Measurements from ENCODE around the gene PXYLP1.

GRCh38 chr3:141193066-141193830 is 38.4 kb upstream of the PXYLP1 start:
- TF ChIP-seq, protein P1, sequence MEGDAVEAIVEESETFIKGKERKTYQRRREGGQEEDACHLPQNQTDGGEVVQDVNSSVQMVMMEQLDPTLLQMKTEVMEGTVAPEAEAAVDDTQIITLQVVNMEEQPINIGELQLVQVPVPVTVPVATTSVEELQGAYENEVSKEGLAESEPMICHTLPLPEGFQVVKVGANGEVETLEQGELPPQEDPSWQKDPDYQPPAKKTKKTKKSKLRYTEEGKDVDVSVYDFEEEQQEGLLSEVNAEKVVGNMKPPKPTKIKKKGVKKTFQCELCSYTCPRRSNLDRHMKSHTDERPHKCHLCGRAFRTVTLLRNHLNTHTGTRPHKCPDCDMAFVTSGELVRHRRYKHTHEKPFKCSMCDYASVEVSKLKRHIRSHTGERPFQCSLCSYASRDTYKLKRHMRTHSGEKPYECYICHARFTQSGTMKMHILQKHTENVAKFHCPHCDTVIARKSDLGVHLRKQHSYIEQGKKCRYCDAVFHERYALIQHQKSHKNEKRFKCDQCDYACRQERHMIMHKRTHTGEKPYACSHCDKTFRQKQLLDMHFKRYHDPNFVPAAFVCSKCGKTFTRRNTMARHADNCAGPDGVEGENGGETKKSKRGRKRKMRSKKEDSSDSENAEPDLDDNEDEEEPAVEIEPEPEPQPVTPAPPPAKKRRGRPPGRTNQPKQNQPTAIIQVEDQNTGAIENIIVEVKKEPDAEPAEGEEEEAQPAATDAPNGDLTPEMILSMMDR (IDR thresholded peaks at IDR 0.05; ENCODE audit: borderline replicate concordance, extremely low read depth, low read length, poor library complexity, severe bottlenecking), result no peak
- no peak for TF ChIP-seq EZH2 (IDR thresholded peaks at IDR 0.05; ENCODE audit: borderline replicate concordance, low read depth, low read length, severe bottlenecking)

Measured in DND-41 (cell line).